OCI-M2 (cell line): Measurements from ENCODE around the gene GP9.
A peak's percentile ranks its signal among the peaks of the same experiment; 100 is the strongest.

Source experiments
- DNase-seq: peaks from one replicate; lab custom pipeline; 2025; ENCODE audit not compliant: unreplicated experiment; lab: John Stamatoyannopoulos, UW

The GP9 gene

DNA sequence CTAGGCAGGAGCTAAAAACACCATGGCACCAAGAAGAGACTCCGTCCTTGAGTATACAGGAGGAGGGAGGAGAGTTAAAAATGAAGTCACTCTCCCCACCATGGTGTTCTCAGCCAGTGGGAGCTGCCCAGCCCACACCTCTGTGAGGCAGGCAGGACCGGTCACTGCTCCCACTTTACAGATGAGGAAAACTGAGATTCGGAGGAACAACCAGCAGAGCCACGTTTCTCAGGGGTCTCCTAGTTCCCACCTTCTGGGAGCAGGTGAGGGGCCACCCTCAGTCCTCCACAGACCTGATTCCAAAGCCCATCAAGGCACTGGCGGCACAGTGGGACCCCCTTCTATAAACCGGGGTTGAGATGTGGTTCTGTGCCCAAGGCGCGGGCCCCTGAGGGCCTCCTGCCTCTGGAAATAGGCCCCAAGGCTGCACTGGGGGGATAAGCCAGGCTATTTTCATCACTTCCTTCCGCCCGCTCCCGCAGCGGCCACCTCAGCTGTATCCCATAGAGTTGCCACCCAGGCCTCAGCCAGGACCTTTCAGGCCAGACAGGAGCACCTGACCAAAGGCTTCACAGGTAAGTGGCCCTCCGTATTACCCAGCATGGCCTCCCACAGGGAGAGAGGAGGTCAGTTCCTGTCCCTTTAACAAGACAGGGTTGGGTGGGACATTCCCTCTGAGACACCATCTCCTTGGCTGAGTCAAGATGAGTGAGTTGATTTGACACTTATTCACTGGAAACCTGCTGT, at the start of gene GP9:
TSS of gene GP9 (plus strand) at position 504 of the 747 bp plus-strand sequence. CDS start 961 bp downstream, outside the sequence.
- DNase-seq, result no peak

DNA sequence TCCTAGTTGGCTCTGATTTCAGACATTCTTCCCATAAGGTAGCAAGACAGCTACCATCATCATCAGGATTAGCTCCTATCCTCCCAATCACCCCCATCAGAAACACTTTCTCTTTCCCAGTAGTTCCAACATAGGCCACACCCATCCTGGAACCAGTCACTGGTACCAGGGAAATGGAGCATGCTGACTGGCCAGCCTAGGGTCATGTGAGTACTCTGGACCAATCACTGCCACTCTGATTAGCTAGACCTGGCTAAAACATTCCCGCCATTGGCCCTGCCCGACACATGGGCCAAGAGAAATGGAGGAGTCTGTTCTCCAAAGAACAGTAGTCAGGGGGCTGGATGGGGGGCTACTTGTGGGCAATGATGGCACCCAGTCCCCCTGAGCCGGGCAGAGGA, 47.1 kb upstream of the GP9 start:
- DNase-seq, result no peak

DNA sequence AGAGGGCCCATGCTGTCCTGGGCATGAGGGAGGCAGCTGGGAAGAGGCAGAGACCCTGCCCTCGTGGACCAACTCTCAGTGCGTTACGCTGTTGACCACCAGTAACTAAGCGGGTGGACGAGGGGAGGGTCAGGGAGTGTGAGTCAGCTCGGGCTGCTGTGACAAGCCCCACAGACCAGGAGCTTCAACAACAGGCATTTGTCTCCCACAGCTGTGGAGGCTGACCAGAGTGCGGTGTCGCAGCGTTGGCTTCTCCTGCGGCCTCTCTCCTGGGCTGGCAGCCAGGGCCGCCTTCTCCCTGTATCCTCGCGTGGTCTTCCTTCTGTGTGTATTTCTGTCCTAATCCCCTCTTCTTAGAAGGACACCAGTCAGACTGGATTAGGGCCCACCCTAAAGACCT, 46.4 kb upstream of the GP9 start:
- no peak for DNase-seq

DNA sequence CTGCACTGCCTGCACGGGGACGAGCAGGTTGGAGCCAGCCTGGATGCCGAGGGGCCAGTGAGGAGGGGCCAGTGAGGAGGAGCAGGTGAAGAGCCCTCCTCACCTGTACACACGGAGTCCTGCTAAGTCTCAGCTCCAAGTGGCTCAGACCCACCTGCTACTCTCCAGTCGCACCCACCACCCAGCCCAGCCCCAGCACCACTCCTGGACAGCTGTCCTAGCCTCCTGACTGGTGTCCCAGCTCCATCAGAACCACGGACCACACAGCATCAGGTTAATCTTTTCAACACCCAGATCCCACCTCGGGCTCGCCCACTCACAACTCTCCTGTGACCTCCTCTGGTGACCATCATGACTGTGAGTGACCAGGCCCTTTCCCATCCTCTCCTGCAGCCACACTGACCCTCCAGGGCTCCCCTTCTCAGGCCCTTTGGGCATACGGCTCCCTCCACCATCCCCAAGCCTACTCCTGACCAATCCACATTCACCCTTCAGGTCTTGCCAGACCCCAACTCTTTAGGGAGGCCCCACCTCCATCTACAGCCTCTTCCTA, 45.7 kb upstream of the GP9 start:
- DNase-seq, result no peak

DNA sequence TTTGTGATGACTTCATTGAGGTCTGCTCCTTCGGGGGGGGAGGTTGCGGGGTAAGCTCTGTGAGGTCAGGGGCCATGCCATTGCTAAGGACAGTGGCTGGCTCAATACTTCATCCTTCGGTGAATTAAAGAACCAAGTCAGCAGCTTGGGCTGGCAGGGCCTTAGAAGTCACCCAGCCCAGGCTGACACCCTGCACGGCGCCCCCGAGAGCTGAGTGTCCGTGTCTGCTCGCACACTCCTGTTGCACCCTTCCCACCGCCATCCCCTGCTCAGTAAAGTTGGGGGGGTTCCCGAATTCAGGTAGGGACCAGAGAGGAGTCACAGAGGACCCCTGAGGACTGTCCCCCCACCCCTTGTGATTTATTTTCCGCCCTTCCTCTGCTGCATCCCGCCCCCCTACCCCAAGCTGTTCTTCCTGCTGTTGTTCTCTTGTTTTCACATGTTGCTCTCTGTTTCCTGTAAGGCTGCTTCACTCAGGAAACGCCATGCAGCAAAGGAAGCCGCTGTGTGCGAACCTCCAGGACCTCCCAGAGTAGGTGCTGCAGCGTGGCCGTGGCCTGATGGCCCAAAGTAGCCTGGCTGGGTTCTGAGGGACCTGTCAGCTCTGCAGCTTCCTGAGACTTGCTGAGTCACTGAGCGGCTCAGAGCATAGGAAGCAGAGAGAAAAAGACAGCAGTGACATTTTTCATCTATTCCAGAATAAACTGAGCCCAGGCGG, 45.0 kb upstream of the GP9 start:
- DNase-seq, result no peak

DNA sequence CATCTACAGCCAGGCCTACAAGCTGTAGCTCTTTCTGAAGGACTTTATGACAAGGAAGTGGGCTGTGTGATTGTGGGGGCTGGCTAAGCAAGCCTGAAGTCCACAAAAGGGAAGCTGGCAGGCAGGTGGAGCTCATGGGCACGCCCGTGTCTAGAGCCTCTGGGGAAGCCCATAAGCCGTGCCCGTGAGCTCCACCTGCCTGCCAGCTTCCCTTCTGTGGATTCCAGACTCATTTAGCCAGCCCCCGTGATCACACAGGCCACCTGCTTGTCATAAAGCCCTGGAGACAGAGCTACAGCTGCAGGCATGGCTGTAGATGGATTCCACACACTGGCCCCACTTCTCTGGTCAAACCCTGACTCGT, 44.2 kb upstream of the GP9 start:
- no peak for DNase-seq

DNA sequence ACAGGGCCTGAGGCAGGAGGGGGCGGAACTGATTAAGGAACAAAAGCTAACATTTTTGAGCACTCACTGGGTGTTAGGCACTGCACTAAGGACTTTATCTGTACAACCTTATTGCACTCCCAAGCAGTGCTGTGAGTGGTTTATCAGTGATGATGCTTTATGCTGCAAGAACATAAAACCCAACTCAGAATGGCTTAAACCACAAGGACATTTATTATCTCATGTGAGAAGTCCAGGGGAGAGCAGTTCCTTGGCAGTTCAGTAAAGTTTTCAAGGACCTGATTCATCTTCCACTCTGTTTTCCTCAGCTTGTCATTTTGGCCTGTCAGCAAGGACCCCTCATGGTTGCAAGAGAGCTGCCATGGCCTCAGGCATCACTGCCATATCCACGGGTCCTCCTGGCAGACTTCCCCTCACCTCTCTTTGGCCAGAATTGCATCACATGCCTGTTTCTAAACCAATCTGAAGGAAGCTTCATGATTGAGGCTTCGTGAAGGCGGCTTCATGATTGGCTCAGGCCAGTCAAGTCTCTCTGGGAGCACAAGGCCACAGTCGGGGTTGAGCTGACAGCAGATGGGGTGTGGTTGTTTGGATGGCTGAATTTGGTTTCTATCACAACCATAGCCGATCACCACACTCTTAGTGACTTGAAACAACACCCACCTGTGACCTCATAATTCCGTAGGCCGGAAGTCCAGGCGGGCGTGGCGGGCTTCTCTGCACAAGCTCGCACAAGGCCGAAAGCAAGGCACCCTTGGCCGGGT, 43.7 kb upstream of the GP9 start:
- DNase-seq, result peak; percentile 67

DNA sequence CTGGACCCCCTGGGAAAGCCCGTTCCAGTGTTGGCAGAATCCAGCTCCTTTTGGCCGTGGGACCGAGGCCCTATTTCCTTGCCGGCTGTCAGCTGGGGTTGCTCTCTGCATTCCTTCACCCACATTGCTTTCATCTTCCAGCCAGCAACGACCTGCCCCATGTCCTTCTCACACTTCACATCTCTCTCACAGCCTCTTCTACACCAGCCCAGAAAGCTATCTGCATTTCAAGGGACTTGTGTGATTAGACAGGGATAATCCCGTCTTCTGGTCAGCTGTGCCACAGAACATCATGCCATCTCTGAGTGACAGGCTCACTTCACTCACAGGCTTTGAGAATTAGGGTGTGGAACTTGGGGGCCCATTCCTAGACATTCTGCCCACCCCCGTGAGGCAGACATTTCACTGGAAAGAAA, 43.1 kb upstream of the GP9 start:
- no peak for DNase-seq

DNA sequence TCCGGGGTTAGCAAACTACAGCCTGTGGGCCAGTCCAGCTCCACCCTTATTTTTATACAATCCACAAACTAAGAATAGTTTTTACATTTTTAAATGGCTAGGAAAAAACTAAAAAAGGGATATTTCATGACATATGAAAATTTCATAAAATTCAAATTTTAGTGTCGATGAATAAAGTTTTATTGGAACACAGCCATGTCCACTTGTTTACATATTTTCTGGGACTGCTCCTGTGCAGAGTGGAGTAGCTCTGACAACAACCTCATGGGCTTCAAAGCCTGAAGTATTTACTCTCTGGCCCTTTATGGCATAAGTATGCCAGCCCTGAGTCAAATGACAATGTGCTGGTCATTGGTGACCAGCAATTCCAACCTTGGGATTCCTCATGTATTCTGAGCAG, 42.3 kb upstream of the GP9 start:
- DNase-seq, result no peak

DNA sequence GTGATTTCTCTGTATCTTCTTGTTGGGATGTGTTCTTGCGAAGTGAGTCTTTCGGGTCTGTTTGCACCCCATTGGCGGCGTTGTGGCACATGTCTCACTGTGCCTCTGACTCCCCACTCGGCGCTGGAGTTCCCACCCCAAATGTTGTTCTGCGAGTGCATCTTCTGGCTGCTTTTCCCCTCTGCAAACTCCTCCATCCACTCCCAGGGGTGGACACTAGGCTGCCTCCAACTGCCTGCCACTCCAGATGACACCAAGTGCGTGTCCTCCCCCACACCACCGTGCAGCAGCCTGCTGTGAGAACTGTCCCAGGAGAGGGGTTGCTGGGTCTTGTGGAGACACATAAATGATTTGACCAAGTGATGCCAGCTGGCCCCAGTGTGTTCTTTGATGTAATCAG, 41.8 kb upstream of the GP9 start:
- DNase-seq, result no peak

DNA sequence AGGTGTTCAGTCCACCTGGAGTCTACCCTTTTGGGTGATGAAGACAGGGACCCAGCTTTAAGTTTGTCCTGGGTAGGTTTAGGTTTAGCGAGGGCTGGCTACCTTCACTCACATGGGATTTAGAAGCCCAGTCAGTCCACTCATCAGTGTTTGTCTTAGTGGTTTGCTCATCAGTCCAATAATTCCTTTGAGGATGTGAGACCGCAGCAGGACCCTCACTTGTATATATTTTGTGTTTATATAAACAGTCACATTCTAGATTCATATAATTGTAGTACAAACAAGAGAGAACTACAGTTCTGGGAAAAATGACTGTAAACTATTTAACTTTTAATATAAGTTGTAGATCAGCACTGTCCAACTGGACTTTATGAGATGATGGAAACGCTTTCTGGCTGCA, 41.3 kb upstream of the GP9 start:
- no peak for DNase-seq

DNA sequence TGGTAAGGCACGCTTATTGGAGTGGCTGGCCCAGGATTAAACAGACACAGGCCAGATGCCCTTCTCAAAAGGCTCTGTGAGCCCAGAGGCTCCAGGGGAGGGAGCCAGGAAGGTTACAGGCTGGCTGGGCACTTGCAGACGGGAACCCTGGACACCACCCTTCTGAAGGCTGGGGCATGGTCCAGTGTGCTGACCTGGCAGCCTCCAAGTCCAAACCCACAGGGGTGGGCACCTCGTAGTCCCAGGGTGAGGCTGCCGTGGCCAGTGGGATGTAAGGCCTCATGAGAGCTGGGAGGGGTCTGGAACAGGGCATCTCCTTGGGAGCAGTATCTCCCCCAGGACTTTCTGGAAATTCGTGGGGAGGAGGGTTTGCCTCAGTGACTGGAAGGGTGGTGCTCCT, 39.9 kb upstream of the GP9 start:
- no peak for DNase-seq

DNA sequence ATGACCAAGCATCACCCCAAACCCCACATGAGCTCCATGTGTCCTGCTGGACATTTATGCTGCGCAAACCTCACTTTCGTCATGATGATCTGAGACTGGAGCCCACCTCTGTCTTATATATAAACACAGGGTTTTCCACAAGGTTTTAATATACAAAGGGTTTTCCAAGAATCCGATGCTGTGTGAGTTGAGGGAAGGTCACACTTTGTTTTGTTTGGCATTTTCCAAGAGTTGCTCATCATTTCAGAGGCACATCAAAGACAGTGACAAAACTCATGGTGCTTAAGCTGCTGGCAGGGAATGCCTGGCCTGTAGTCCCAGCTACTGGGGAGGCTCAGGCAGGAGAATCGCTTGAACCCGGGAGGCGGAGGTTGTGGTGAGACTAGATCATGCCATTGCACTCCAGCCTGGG, 39.4 kb upstream of the GP9 start:
- no peak for DNase-seq

DNA sequence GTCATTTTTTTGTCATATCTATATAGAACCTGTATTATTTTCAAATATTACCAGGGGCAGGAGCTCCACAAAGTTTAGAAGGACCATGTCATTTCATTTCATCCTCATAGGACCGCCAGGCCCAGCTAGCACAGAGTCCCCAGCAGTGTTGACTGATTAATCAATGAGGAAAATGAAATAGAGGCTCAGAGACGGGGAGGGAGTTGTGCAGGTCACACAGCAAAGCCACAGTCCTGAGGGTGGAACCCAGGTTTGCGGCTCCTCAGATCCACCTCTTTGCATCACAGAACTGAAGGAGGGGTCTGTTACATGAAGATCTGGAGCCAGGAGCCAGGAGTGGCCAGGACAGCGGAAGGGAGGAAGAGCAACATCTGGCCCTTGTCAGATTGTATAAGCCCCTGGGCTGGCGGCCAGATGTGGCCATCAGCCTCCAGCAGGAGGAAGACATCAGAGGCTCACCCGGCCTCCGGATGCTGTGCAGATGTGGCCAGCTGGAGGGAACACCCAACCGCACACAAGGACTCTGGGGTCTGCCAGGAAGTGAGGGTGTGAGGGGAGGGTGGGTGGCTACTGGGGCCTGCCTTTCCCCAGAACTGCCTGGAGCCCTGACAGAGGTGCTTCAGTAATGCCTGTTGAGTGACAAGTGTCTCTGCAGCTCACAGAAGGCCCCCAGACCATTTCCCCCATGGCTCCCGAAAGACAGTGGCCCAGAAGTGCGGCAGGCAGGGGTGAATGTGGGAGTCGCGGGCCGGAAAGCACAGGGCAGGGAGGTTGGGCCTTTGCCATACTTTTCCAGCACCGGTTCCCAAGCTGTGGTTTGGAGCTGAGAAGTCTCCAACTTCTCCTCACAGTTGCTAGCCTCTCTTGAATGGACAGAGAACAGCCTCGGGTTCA, 38.2 kb upstream of the GP9 start:
- DNase-seq, result no peak

DNA sequence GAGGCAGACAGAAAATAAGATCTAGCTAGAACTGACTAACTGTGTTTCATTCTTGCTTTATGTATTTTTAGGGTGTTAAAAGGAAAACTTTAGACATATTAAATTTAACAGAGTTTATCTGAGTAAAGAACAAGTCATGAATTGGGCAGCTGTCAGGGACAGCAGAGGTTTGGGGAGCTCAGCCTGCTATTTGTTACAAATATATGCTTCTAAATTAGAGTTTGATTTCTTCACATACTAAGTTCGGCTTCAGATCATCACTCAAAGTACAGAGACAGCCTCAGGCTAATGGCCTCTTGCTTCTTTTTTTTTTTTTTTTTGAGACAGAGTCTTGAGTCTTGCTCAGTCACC, 37.6 kb upstream of the GP9 start:
- no peak for DNase-seq

DNA sequence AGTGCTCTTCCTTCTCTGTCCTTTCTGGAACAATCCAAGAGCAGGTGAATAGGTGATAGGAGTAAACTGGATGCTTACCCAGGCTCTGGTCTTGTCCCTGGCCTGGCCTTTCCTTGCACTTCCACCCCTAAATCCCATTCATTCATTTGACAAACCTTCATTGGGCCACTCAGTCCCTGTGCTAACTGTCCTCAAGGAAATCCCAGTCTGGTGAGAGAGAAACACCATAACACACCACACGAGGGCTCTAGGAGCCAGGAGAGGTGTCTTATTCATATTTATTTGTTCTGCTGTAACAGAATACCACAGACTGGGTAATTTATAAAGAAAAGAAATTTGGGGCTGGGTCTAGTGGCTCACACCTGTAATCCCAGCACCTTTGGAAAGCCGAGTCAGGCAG, 36.7 kb upstream of the GP9 start:
- DNase-seq, result no peak

DNA sequence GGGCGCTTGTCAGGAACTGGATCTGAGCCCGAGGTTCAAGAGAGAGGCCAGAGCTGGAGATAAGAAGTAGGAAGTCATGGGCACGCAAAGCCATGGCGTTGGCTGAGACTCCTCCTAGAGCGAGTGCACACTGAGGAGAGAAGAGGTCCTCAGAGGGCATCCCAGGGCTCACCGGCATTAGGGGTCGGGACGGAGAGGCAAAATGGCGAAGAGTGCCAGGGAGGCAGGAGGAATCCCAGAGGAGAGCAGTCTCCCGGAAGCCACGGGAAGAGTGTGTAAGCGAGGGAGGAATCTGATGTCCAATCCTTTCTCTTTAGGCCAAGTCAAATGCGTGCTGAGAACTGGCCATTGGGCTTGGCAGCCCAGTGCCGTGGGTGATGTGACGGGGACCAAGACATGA, 35.5 kb upstream of the GP9 start:
- DNase-seq, result no peak

DNA sequence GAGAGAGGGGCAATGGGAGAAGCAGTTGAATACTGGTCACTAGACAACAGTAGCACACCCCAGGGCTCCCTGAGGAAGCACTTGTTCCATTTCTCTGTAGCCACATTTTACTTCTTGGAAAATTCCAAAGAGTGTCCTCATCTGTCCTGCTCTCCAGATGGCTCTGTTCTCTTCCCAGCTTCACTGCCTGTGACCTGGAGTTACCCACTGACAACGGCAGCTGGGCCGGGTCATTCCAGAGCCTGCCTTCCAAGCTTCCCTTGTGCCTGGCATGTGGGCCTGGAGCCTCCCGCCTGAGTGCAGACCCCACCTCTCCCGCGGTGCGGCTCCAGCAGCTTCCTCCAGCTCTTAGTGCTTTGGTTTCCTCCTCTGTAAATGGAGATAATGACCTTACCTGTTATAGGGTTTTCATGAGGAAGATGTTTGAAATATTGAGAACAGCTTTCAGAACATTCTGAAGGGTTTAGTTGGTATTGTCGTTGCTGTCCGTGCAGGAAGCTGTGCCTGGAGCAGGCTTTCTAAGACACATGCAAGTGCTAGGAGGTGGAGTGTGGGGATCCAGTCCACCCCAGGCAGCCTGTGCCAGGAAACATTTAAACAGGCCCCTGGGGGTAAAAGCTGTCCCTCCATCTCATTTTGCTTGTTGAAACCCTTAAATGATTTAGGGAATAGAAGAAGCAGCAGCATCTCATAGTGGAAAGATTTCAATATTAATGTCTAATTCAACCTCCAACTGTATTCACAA, 34.7 kb upstream of the GP9 start:
- no peak for DNase-seq

DNA sequence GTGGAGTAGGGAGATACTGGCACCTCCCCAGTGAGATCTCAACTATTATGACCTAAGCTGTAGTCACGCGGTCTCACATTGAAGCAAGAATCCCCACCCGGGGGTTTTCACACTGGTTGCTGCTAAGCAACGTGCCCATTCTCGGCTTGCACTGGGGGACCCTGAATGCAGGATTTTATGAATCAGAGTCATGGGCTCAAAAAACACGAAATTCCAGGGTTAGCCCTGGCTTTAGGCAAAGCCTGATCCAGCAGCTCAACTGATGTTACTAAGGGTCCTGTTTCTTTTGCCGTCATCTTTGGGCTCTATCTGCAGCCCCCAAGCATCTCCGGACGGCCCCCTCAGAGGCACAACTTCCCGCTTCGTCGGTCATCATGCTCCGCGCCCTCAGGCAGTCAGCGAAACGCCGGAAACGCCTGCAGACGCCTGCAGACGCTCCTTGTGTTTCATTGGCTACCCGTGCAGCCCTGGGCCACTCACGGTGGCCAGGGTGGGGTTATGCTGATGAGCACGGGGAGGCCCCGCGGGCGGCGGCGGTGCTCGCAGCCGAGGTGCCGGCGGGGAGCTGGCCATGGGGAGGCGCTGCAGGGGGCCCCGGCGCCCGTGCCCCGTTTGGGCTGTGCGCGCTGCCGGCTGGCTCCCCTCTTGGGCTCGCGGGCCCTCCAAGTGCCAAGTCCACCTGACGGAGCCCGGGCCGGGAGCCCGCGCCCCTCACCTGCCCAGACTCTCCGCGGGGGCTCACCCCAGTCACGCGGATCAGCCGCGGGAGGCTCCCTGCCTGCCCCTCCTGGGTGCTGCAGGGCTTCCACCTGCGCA, 33.6 kb upstream of the GP9 start:
- DNase-seq, result peak; percentile 52
